Keratinocyte (primary cell): ENCODE data around the gene TMEM37. TPM values are rescaled to one million over a fixed set of nuclear protein-coding genes. Genes with fewer than 3 reads are reported as not detected.

Source experiments
- DNase-seq: peaks from one replicate; pipeline ENCODE4 v3.0.0-alpha.2; 2011; ENCODE audit warnings: low read depth, missing footprints, low spot score
- FAIRE-seq: peaks from 2 replicates; lab custom pipeline; 2011; peaks lifted over from hg19 to GRCh38; lab: Jason Lieb, UNC
- H2AFZ ChIP-seq: 2 replicates; pipeline ENCODE4 v1.6.0; 2012; ENCODE audit warnings: low read length, control low read depth, inconsistent platforms; ENCODE audit not compliant: control insufficient read depth
- H3K27ac ChIP-seq: 2 replicates; pipeline ENCODE4 v1.5.1; 2011; ENCODE audit warnings: low read length; ENCODE audit not compliant: control insufficient read depth, insufficient read depth
- H3K27me3 ChIP-seq: 3 replicates; pipeline ENCODE4 v1.6.0; 2011; ENCODE audit warnings: low read length; ENCODE audit not compliant: control insufficient read depth, insufficient read depth; ENCODE audit errors: extremely low read depth
- H3K36me3 ChIP-seq, 2 experiments: 2 replicates in 1 of 2; 3 replicates in 1 of 2; pipeline ENCODE4 v1.5.1; 2011; ENCODE audit warnings: low read length in 2 of 2, mild to moderate bottlenecking in 1 of 2; ENCODE audit not compliant: control insufficient read depth in 2 of 2, insufficient read depth in 2 of 2; ENCODE audit errors: extremely low read depth in 1 of 2
- H3K4me1 ChIP-seq: 3 replicates; pipeline ENCODE4 v1.5.1; 2011; ENCODE audit warnings: low read length; ENCODE audit not compliant: control insufficient read depth, insufficient read depth; ENCODE audit errors: extremely low read depth
- H3K4me2 ChIP-seq: 3 replicates; pipeline ENCODE4 v1.6.0; 2011; ENCODE audit warnings: low read depth, low read length; ENCODE audit not compliant: control insufficient read depth, insufficient read depth; ENCODE audit errors: extremely low read depth
- H3K4me3 ChIP-seq, 3 experiments: fragments of 200-600 bp in 1 of 3; sonication (generic) in 1 of 3; 2 replicates in 2 of 3; 3 replicates in 1 of 3; pipeline ENCODE4 v1.5.1; 2011 to 2016; ENCODE audit warnings: low read length in 3 of 3, mild to moderate bottlenecking in 3 of 3, control low read depth in 2 of 3, inconsistent platforms in 1 of 3, low read depth in 1 of 3, mixed read lengths in 1 of 3, mixed run types in 1 of 3, moderate library complexity in 1 of 3; ENCODE audit not compliant: control insufficient read depth in 2 of 3, insufficient read depth in 2 of 3; ENCODE audit errors: extremely low read depth in 1 of 3
- H3K79me2 ChIP-seq: 2 replicates; pipeline ENCODE4 v1.6.0; 2012; ENCODE audit warnings: low read length; ENCODE audit not compliant: control insufficient read depth, insufficient read depth
- H3K9ac ChIP-seq: 3 replicates; pipeline ENCODE4 v1.6.0; 2011; ENCODE audit warnings: low read length; ENCODE audit not compliant: control insufficient read depth, insufficient read depth; ENCODE audit errors: extremely low read depth
- H3K9me1 ChIP-seq: 3 replicates; pipeline ENCODE4 v1.6.0; 2011; ENCODE audit warnings: low read length; ENCODE audit not compliant: control insufficient read depth, insufficient read depth; ENCODE audit errors: extremely low read depth
- H3K9me3 ChIP-seq: 2 replicates; pipeline ENCODE4 v1.5.1; 2012; ENCODE audit warnings: low read depth, low read length; ENCODE audit not compliant: control insufficient read depth
- H4K20me1 ChIP-seq: 3 replicates; pipeline ENCODE4 v1.6.0; 2011; ENCODE audit warnings: low read length; ENCODE audit not compliant: control insufficient read depth, insufficient read depth; ENCODE audit errors: extremely low read depth
- EZH2 ChIP-seq: IDR thresholded peaks from one replicate; pipeline ENCODE4 v1.6.1; 2012; ENCODE audit warnings: inconsistent platforms, mild to moderate bottlenecking, low read length, moderate library complexity
- dilution Hi-C: fragments of 300-500 bp; cut with MboI; formaldehyde crosslinking; loops from one replicate; pipeline ENCODE4 v1.7.0; 2020; ENCODE audit warnings: low sequenced_read_pairs; ENCODE audit not compliant: extremely low pct_ligation_motif_present
- polyA plus RNA-seq, 5 experiments: library from polyadenylated mRNA; depleted of rRNA in 3 of 5; stranded (reverse) in 3 of 5; stranded (forward) in 1 of 5; unstranded in 1 of 5; fragments of >200 nt; gene quantifications; 1 replicate in 1 of 5; 2 replicates in 3 of 5; 3 replicates in 1 of 5; pipeline versions ENCODE4 v1.2.1 to v1.2.3, GENCODE V29; 2011 to 2012; ENCODE audit warnings: missing spikeins in 2 of 5, low read depth in 1 of 5, low replicate concordance in 1 of 5
- TF ChIP-seq, protein P1 (sequence below), 3 experiments: IDR thresholded peaks in 1 of 3; conservative IDR thresholded peaks in 1 of 3; optimal IDR thresholded peaks in 1 of 3; 2 replicates in 2 of 3; 3 replicates in 1 of 3; pipeline versions ENCODE3 to v1.5.1; 2011; ENCODE audit warnings: low read length in 3 of 3, mild to moderate bottlenecking in 3 of 3, moderate library complexity in 2 of 3, control low read depth in 1 of 3, inconsistent platforms in 1 of 3; ENCODE audit not compliant: insufficient read depth in 2 of 3; ENCODE audit errors: extremely low read depth in 1 of 3

TMEM37 gene
- polyA plus RNA-seq, 1 donor (not counting 4 experiments of a cell fraction or from before 2014, with no cell fraction given), result 0.18 TPM

- DNase-seq (no peak), FAIRE-seq (no peak)
- Histone ChIP-seq H4K20me1 (no peaks in the 10 kb centered on the region), H3K79me2 (no peaks in the 10 kb centered on the region), H3K4me2 (no peak overlapping the region), H3K36me3 (no peaks in the 10 kb centered on the region), H3K27me3 (peaks cover 18% of the 10 kb centered on the region), H3K9ac (no peak overlapping the region), H2AFZ (no peak overlapping the region), H3K27ac (no peak overlapping the region), H3K9me3 (no peaks in the 10 kb centered on the region), H3K4me3 (no peak overlapping the region), H3K4me1 (peaks cover 14% of the 10 kb centered on the region), H3K9me1 (no peaks in the 10 kb centered on the region)
- dilution Hi-C loops, result no loop called here
- TF ChIP-seq, protein P1, sequence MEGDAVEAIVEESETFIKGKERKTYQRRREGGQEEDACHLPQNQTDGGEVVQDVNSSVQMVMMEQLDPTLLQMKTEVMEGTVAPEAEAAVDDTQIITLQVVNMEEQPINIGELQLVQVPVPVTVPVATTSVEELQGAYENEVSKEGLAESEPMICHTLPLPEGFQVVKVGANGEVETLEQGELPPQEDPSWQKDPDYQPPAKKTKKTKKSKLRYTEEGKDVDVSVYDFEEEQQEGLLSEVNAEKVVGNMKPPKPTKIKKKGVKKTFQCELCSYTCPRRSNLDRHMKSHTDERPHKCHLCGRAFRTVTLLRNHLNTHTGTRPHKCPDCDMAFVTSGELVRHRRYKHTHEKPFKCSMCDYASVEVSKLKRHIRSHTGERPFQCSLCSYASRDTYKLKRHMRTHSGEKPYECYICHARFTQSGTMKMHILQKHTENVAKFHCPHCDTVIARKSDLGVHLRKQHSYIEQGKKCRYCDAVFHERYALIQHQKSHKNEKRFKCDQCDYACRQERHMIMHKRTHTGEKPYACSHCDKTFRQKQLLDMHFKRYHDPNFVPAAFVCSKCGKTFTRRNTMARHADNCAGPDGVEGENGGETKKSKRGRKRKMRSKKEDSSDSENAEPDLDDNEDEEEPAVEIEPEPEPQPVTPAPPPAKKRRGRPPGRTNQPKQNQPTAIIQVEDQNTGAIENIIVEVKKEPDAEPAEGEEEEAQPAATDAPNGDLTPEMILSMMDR (optimal IDR thresholded peaks at IDR 0.05 in 1 of 3, IDR thresholded peaks at IDR 0.05 in 1 of 3, conservative IDR thresholded peaks at IDR 0.05 in 1 of 3; ENCODE audit: extremely low read depth in 1 of 3, insufficient read depth in 2 of 3, low read length in 3 of 3), result no peak
- TF ChIP-seq EZH2, result no peak
Observed at GRCh38 chr2:119434664-119435063, 3.0 kb downstream of the TMEM37 start.

- FAIRE-seq, result no peak
- dilution Hi-C loops, result no loop called here
Observed at GRCh38 chr2:119435081-119435952, 3.7 kb downstream of the TMEM37 start.

More at GRCh38 chr2:119435081-119435952, 3.7 kb downstream of the TMEM37 start:
- Histone ChIP-seq H3K79me2 (no peaks in the 10 kb centered on the region), H3K4me3 (no peak overlapping the region), H3K4me1 (peaks cover 14% of the 10 kb centered on the region), H3K9me3 (no peaks in the 10 kb centered on the region), H3K27me3 (peaks cover 16% of the 10 kb centered on the region), H3K9me1 (no peaks in the 10 kb centered on the region), H3K36me3 (no peaks in the 10 kb centered on the region), H4K20me1 (no peaks in the 10 kb centered on the region), H3K9ac (no peak overlapping the region), H2AFZ (no peak overlapping the region), H3K27ac (no peak overlapping the region), H3K4me2 (no peak overlapping the region)
- peak; percentile 5 for DNase-seq
- TF ChIP-seq, protein P1 (optimal IDR thresholded peaks at IDR 0.05 in 1 of 3, IDR thresholded peaks at IDR 0.05 in 1 of 3, conservative IDR thresholded peaks at IDR 0.05 in 1 of 3; ENCODE audit: extremely low read depth in 1 of 3, insufficient read depth in 2 of 3, low read length in 3 of 3), result no peak
